HepG2 (cell line): ENCODE data around the gene NAT9. TPM values are rescaled to one million over a fixed set of nuclear protein-coding genes. Genes with fewer than 3 reads are reported as not detected.
A peak's percentile ranks its signal among the peaks of the same experiment; 100 is the strongest.

Source experiments
- ARID5B ChIP-seq: IDR thresholded peaks from 2 replicates; pipeline ENCODE4 v1.4.0; 2020; ENCODE audit warnings: mild to moderate bottlenecking, missing genetic modification reagents
- RBM39 ChIP-seq: fragments of 200-400 bp; formaldehyde crosslinking; IDR thresholded peaks from one replicate; pipeline ENCODE4 v1.6.1; 2018; ENCODE audit warnings: antibody characterized with exemption, mild to moderate bottlenecking, low read depth, low read length; ENCODE audit not compliant: poor library complexity, severe bottlenecking
- SNAPC2 ChIP-seq: sonication (generic); formaldehyde crosslinking; IDR thresholded peaks from 2 replicates; pipeline ENCODE4 v1.8.1; 2022; ENCODE audit warnings: mild to moderate bottlenecking, missing genetic modification reagents
- ZBTB10 ChIP-seq: sonication (generic); formaldehyde crosslinking; IDR thresholded peaks from 2 replicates; pipeline ENCODE4 v1.4.0; 2020; ENCODE audit warnings: missing genetic modification reagents, borderline replicate concordance
- ZHX2 ChIP-seq, 2 experiments: sonication (generic) in 1 of 2; formaldehyde crosslinking in 1 of 2; IDR thresholded peaks; 2 replicates each; pipeline versions ENCODE4 v1.6.1 to v1.9.0; 2014 to 2022; ENCODE audit warnings: antibody characterized with exemption in 1 of 2, borderline replicate concordance in 1 of 2, inconsistent platforms in 1 of 2, low read depth in 1 of 2, missing genetic modification reagents in 1 of 2
- ZNF276 ChIP-seq: sonication (generic); formaldehyde crosslinking; IDR thresholded peaks from 2 replicates; pipeline ENCODE4 v1.4.0; 2020; ENCODE audit warnings: mild to moderate bottlenecking, low read depth, missing genetic modification reagents
- ZNF331 ChIP-seq: sonication (generic); formaldehyde crosslinking; IDR thresholded peaks from 2 replicates; pipeline ENCODE4 v1.4.0; 2020; ENCODE audit warnings: missing genetic modification reagents
- ZNF549 ChIP-seq: sonication (generic); formaldehyde crosslinking; IDR thresholded peaks from 2 replicates; pipeline ENCODE4 v1.5.0; 2020; ENCODE audit warnings: missing genetic modification reagents
- polyA plus RNA-seq, 8 experiments: library from polyadenylated mRNA; depleted of rRNA in 3 of 8; stranded (reverse) in 7 of 8; unstranded in 1 of 8; fragments of >200 nt; fragmentation: Illumina TruSeq in 4 of 8; extraction: Trizol in 4 of 8; gene quantifications; 2 replicates each; pipeline versions ENCODE4 v1.2.1 to v1.2.3, GENCODE V29; 2011 to 2016; ENCODE audit warnings: low read depth in 4 of 8, missing spikeins in 1 of 8, mixed read lengths in 1 of 8; ENCODE audit not compliant: insufficient read depth in 1 of 8
- total RNA-seq, 5 experiments: library from RNA; depleted of rRNA; stranded (reverse); fragments of >200 nt; fragmentation: Illumina TruSeq; extraction: Trizol; gene quantifications; 2 replicates each; pipeline ENCODE4 v1.2.3, GENCODE V29; 2016; ENCODE audit warnings: low read depth in 1 of 5

NAT9 gene
- total and polyA plus RNA-seq, 2 of the 13 experiments (the other 11 are each of a cell fraction or from before 2014, with no cell fraction given): 39.7 to 44.2 TPM

GRCh38 chr17:74748529-74749278 lies 27.4 kb downstream of the NAT9 start, which contains the start of gene NHERF1 (continued):
- TF ChIP-seq ZBTB10 (CRISPR knock-in tag) (peak; percentile 87), RBM39 (peak; percentile 23), ARID5B (peak; percentile 54), ZNF331 (CRISPR knock-in tag) (peak; percentile 83), SNAPC2 (CRISPR knock-in tag) (peak; percentile 66; the same call in 1 of the 2 replicates), ZNF549 (peak; percentile 85; the same call in 1 of the 2 replicates), ZNF276 (CRISPR knock-in tag) (no peak; the same call in 1 of the 2 replicates), ZHX2 (IDR thresholded peaks at IDR 0.05; ENCODE audit: low read depth) (no peak; the same call in 1 of the 2 replicates), ZHX2 (CRISPR knock-in tag; IDR thresholded peaks at IDR 0.05; ENCODE audit: borderline replicate concordance) (peak; percentile 78)
